Spleen (tissue), 11 donors: ENCODE results near the gene CDKN2D. TPM values are rescaled to one million over a fixed set of nuclear protein-coding genes. Genes with fewer than 3 reads are reported as not detected.

ENCODE experiments used
- DNase-seq: peaks from one replicate; pipeline ENCODE4 v3.0.0-alpha.2; 2020
- H3K27ac ChIP-seq, 8 donors: fragments of 200-600 bp; sonication (generic) in 7 of 8; 1 replicate in 4 of 8; 2 replicates in 4 of 8; pipeline versions ENCODE4 v1.5.0 to v1.8.0; 2016 to 2021; ENCODE audit warnings: inconsistent platforms in 4 of 8, mild to moderate bottlenecking in 4 of 8, moderate library complexity in 1 of 8
- H3K27me3 ChIP-seq, 7 donors: fragments of 200-600 bp; sonication (generic) in 6 of 7; replicated peaks in 1 of 7; 1 replicate in 4 of 7; 2 replicates in 3 of 7; pipeline versions ENCODE4 v1.5.0 to v1.8.0; 2016 to 2021; ENCODE audit warnings: inconsistent platforms in 3 of 7, mild to moderate bottlenecking in 1 of 7
- H3K36me3 ChIP-seq, 6 donors: fragments of 200-600 bp; sonication (generic) in 5 of 6; 1 replicate in 4 of 6; 2 replicates in 2 of 6; pipeline versions ENCODE4 v1.5.0 to v1.8.0; 2016 to 2021; ENCODE audit warnings: inconsistent platforms in 2 of 6
- H3K4me1 ChIP-seq, 6 donors: fragments of 200-600 bp; sonication (generic) in 5 of 6; 1 replicate in 3 of 6; 2 replicates in 3 of 6; pipeline versions ENCODE4 v1.5.0 to v1.8.0; 2016 to 2021; ENCODE audit warnings: inconsistent platforms in 3 of 6
- H3K4me3 ChIP-seq, 8 donors: fragments of 200-600 bp; sonication (generic) in 7 of 8; 1 replicate in 4 of 8; 2 replicates in 4 of 8; pipeline versions ENCODE4 v1.5.0 to v1.8.0; 2016 to 2021; ENCODE audit warnings: inconsistent platforms in 4 of 8, mild to moderate bottlenecking in 4 of 8, moderate library complexity in 2 of 8
- H3K9me3 ChIP-seq, 8 donors: fragments of 200-600 bp; sonication (generic) in 7 of 8; 1 replicate in 4 of 8; 2 replicates in 4 of 8; pipeline versions ENCODE4 v1.5.0 to v1.8.0; 2016 to 2021; ENCODE audit warnings: inconsistent platforms in 4 of 8
- CTCF ChIP-seq, 11 experiments: fragments of 200-600 bp in 7 of 11; fragments of 450-650 bp in 4 of 11; sonication (generic) in 4 of 11; IDR thresholded peaks in 8 of 11; conservative IDR thresholded peaks in 3 of 11; 1 replicate in 7 of 11; 2 replicates in 4 of 11; pipeline versions ENCODE4 v1.4.0 to v1.8.0; 2016 to 2021; ENCODE audit warnings: antibody characterized with exemption in 11 of 11, inconsistent platforms in 4 of 11, mild to moderate bottlenecking in 1 of 11
- POLR2A ChIP-seq, 3 donors: fragments of 450-650 bp; IDR thresholded peaks; one replicate each; pipeline ENCODE4 v1.5.1; 2017; ENCODE audit warnings: antibody characterized with exemption in 3 of 3, mild to moderate bottlenecking in 1 of 3
- POLR2AphosphoS5 ChIP-seq, 3 donors: sonication (generic); formaldehyde crosslinking; IDR thresholded peaks; one replicate each; pipeline ENCODE4 v1.5.1; 2017; ENCODE audit warnings: antibody characterized with exemption in 3 of 3
- WGBS, 5 donors: extraction: QIAGEN DNeasy Blood & Tissue Kit in 3 of 5; methylation state at CpG; one replicate each; pipeline versions ENCODE4 v1.1.5 to v1.1.7; 2013 to 2018; 5-methylcytosine and 5-hydroxymethylcytosine counted together
- intact Hi-C: fragments of 100-400 bp; cut with DNase I; formaldehyde crosslinking; loops from one replicate; pipeline ENCODE4 v1.15.0; 2023; ENCODE audit warnings: low total_unique reads
- polyA plus RNA-seq, 3 donors: library from polyadenylated mRNA; stranded (reverse); fragments of 200-250 nt; gene quantifications; one replicate each; pipeline ENCODE4 v1.2.1, GENCODE V29; 2013
- total RNA-seq, 7 donors: library from RNA; depleted of rRNA in 3 of 7; stranded (reverse); fragments of >200 nt in 3 of 7; fragmentation: NEBNext Ultra II Directional in 4 of 7; extraction: Animal tissue kit (Norgen Biotek cat#: 25700) in 4 of 7; gene quantifications; one replicate each; pipeline versions ENCODE4 v1.1.0 to v1.2.1, GENCODE V29; 2016 to 2021
- donor health status: healthy with polysubstance abuse.
- donor health status: DM: no; HTN: no; CAD: no; lungs with moderate emphysema.
- donor health status: DM: no; HTN: no; CAD: no.
- donor health status: Bipolar disorder and iron deficiency.
- donor health status: healthy.
- donor health status: DM: no; HTN: no; CAD: no.
- donor health status: DM: yes; HTN: yes; CAD: no.

Gene CDKN2D
- total and polyA plus RNA-seq, 10 donors = 24.7 to 69.6 (median 34.4) TPM

- Histone ChIP-seq H3K27ac (peak overlapping the region; percentile 97 to 100 (median 100)), H3K4me1 (peaks cover 43 to 73% (median 59%) of the 10 kb centered on the region in 6 donors), H3K27me3 (no peaks in the 10 kb centered on the region), H3K4me3 (peak overlapping the region; percentile 80 to 99 (median 98)), H3K36me3 (peaks cover 0 to 10% (median 0%) of the 10 kb centered on the region in 6 donors), H3K9me3 (no peaks in the 10 kb centered on the region)
- TF ChIP-seq POLR2A (IDR thresholded peaks at IDR 0.05) (peak in 1 of 3 donors; percentile 39), POLR2AphosphoS5 (IDR thresholded peaks at IDR 0.05) (peak in 1 of 3 donors; percentile 69), CTCF (IDR thresholded peaks at IDR 0.05 in 8 of 11, conservative IDR thresholded peaks at IDR 0.05 in 3 of 11) (no peak)
- no peak for DNase-seq
- intact Hi-C loops = no loop called here
- 6 to 12% (median 10%) methylated on average over 9 of the region's 9 CpGs for WGBS, 5 donors
Measured at GRCh38 chr19:10603873-10604459, 35.2 kb upstream of the CDKN2D start.

GRCh38 chr19:10603084-10603872, 34.5 kb upstream of the CDKN2D start:
- Histone ChIP-seq H3K36me3 (peaks cover 0 to 10% (median 0%) of the 10 kb centered on the region in 6 donors), H3K4me3 (peak overlapping the region; percentile 80 to 99 (median 98)), H3K4me1 (peaks cover 37 to 71% (median 52%) of the 10 kb centered on the region in 6 donors), H3K27me3 (no peaks in the 10 kb centered on the region), H3K27ac (peak overlapping the region; percentile 97 to 100 (median 100)), H3K9me3 (no peaks in the 10 kb centered on the region)
- peak; percentile 94 for DNase-seq
- 2 to 5% (median 4%) methylated on average over 17 to 19 of the region's 19 CpGs for WGBS, 5 donors
- TF ChIP-seq CTCF (IDR thresholded peaks at IDR 0.05 in 8 of 11, conservative IDR thresholded peaks at IDR 0.05 in 3 of 11) = peak in 2 of 11 experiments; percentile 10 to 26
- peak; percentile 76 to 93 (median 81) for TF ChIP-seq POLR2AphosphoS5 (IDR thresholded peaks at IDR 0.05)
- peak; percentile 6 to 79 (median 37) for TF ChIP-seq POLR2A (IDR thresholded peaks at IDR 0.05)
- intact Hi-C loops = no loop called here

- TF ChIP-seq POLR2AphosphoS5 (IDR thresholded peaks at IDR 0.05) = peak; percentile 92 to 96 (median 94)
- TF ChIP-seq POLR2A (IDR thresholded peaks at IDR 0.05) = peak in 2 of 3 donors; percentile 25 to 77
- no peak for TF ChIP-seq CTCF (IDR thresholded peaks at IDR 0.05 in 8 of 11, conservative IDR thresholded peaks at IDR 0.05 in 3 of 11)
- peaks cover 0 to 10% (median 0%) of the 10 kb centered on the region in 6 donors for H3K36me3 ChIP-seq
- peak overlapping the region; percentile 97 to 100 (median 100) for H3K27ac ChIP-seq
- 0 to 1% (median 0%) methylated on average over 24 to 76 of the region's 76 CpGs for WGBS, 5 donors
- peak; percentile 96 for DNase-seq
- intact Hi-C loops = no loop called here
- H3K9me3 ChIP-seq = no peaks in the 10 kb centered on the region
- H3K27me3 ChIP-seq = no peaks in the 10 kb centered on the region
- H3K4me1 ChIP-seq = peaks cover 32 to 71% (median 50%) of the 10 kb centered on the region in 6 donors
- peak overlapping the region; percentile 80 to 99 (median 98) for H3K4me3 ChIP-seq
Measured at GRCh38 chr19:10602330-10603083, 33.7 kb upstream of the CDKN2D start.
